GM12865 (cell line): ENCODE measurements around the gene HGFAC.

Experiments
- DNase-seq: peaks from one replicate; pipeline ENCODE4 v3.0.0; 2010; ENCODE audit warnings: low read depth
- H3K4me3 ChIP-seq: 2 replicates; pipeline ENCODE4 v1.5.1; 2011; ENCODE audit warnings: mild to moderate bottlenecking, low read depth, low read length, control low read depth
- TF ChIP-seq, protein P1 (sequence below): IDR thresholded peaks from 2 replicates; pipeline ENCODE4 v1.5.1; 2011; ENCODE audit warnings: low read length, control low read depth, low read depth, inconsistent platforms; ENCODE audit not compliant: insufficient read depth; ENCODE audit errors: missing control alignments

Gene HGFAC

DNA sequence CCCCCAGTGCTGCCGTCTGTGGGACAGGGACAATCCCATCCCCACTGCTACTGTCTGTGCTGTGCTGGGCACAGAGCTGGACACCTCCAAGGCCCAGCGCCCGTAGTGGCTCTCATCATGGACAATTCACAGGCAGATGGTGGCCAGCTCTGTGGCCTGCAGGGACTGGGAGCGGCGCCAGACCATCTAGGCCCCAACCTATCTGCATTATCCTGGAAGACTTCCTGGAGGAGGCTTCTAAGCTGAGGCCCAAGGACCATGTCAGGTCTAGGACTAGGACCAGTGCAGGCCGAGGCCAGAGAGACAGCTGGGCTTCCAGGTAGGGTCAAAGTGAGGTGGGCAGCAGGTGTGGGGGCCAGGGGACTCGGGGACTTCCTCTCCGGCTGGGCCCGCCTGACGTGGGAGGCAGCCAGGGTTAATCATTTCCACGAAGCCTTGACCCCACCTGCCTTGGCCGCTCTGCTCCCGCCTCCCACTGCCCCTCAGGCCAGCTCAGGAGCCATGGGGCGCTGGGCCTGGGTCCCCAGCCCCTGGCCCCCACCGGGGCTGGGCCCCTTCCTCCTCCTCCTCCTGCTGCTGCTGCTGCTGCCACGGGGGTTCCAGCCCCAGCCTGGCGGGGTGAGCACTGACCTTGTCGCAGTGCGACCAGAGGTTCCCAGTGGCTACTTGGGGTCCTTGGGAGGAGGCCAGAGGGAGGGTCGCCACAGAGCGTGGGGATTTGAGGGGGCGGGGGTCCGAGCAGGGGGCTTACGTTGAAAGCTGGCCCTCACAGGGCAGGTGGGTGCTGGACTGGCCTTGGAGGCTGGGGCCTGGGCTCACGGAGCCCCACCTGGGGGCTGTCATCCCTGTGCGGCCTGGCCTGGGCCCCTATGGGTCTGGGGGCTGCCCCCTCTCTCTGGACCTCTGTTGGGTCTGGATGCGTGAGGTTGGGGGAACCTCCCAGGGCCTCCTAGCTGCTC, at the start of gene HGFAC:
Gene HGFAC, plus strand, starts transcription at position 468 of the 959 bp plus-strand sequence. Its CDS starts 34 bp downstream, at position 502.
- H3K4me3 ChIP-seq = no peak within 1 kb of the TSS
- no peak for DNase-seq

GRCh38 chr4:3392321-3392720, 49.4 kb upstream of the HGFAC start:
- no peak overlapping the region for H3K4me3 ChIP-seq
- TF ChIP-seq, protein P1, sequence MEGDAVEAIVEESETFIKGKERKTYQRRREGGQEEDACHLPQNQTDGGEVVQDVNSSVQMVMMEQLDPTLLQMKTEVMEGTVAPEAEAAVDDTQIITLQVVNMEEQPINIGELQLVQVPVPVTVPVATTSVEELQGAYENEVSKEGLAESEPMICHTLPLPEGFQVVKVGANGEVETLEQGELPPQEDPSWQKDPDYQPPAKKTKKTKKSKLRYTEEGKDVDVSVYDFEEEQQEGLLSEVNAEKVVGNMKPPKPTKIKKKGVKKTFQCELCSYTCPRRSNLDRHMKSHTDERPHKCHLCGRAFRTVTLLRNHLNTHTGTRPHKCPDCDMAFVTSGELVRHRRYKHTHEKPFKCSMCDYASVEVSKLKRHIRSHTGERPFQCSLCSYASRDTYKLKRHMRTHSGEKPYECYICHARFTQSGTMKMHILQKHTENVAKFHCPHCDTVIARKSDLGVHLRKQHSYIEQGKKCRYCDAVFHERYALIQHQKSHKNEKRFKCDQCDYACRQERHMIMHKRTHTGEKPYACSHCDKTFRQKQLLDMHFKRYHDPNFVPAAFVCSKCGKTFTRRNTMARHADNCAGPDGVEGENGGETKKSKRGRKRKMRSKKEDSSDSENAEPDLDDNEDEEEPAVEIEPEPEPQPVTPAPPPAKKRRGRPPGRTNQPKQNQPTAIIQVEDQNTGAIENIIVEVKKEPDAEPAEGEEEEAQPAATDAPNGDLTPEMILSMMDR = no peak
- DNase-seq = no peak

More for the DNA sequence above, at the start of gene HGFAC:
- TF ChIP-seq, protein P1 = no peak

- H3K4me3 ChIP-seq = no peak overlapping the region
- DNase-seq = no peak
- TF ChIP-seq, protein P1 = no peak
Observed at GRCh38 chr4:3393171-3393570, 48.6 kb upstream of the HGFAC start.

GRCh38 chr4:3396600-3396999, 45.2 kb upstream of the HGFAC start:
- TF ChIP-seq, protein P1 = no peak
- DNase-seq = no peak
- no peak overlapping the region for H3K4me3 ChIP-seq

DNA sequence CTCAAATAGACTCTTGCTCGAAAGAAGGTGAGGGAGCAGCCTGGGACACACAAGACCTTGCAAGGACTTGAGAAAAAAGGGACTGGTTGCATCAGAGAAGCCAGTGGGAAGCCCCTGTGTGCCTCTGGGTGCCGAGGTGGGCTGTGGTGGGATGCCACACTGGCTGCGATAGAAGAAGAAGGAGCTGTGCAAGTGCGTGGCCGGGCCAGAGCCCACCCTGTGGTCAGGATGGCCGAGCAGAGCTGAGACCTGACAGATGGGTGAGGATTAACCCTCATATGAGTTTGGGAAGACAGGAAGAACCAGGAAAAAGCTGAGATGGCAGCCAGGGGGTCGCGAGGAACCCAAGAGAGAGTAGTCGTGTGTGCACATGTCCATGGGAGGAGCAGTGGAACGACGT, 44.6 kb upstream of the HGFAC start:
- DNase-seq = no peak
- TF ChIP-seq, protein P1 = no peak
- no peak overlapping the region for H3K4me3 ChIP-seq

DNA sequence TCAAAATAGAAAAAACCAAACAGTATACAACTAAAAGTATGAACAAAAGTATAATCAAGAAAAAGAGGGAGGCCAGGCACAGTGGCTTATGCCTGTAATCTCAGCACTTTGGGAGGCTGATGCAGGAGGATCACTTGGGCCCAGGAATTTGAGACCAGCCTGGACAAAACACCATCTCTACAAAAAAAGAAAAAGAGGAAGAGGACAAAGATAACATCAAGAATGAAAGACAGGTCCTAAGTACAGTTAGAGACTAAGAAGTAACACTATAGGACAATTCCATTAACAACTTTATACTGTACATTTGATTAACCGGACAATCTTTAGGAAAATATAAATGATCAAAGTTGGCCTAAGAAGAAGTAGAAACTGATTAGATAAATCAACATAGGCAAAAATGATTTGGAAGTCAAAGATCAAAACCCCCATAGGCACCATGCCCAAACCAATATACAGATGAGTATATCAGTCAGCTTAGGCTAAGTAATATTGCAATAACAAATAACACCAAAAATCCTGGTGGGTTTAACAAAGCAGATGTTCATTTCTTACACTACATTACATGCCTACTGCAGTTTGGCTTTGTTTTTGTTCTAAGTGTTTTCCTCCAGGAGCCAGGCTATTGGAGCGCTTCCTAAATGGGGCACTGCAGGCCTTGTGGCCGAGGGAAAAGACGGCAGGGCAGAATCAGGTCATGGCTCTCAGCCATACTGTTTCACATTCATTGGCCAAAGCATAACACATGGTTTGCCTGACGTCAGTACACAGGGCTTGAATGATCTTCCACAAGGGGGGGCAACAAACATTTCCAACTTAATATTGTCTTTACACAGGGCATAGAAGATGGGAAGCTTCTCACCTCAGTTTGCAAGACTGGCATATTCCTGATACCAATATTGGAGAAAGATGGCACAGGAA, 42.2 kb upstream of the HGFAC start:
- TF ChIP-seq, protein P1 = no peak
- DNase-seq = no peak
- no peak overlapping the region for H3K4me3 ChIP-seq
